IMR-90 (cell line): ENCODE data around the gene CUTA.
"Not testable (repeated sequence)": the region's sequence is repeated elsewhere in the genome, so short reads cannot be mapped to it uniquely, and the experiment has no call there.

ENCODE experiments used
- RAD21 ChIP-seq: IDR thresholded peaks from 2 replicates; pipeline ENCODE4 v1.6.1; 2012; ENCODE audit warnings: low read length, improper control_type of control experiment
- TF ChIP-seq, protein P1 (sequence below): conservative IDR thresholded peaks from 2 replicates; pipeline ENCODE4 v1.5.1; 2012; ENCODE audit warnings: mild to moderate bottlenecking, low read depth, low read length, improper control_type of control experiment

GRCh38 chr6:33379184-33379583, 38.7 kb downstream of the CUTA start:
- TF ChIP-seq, protein P1, sequence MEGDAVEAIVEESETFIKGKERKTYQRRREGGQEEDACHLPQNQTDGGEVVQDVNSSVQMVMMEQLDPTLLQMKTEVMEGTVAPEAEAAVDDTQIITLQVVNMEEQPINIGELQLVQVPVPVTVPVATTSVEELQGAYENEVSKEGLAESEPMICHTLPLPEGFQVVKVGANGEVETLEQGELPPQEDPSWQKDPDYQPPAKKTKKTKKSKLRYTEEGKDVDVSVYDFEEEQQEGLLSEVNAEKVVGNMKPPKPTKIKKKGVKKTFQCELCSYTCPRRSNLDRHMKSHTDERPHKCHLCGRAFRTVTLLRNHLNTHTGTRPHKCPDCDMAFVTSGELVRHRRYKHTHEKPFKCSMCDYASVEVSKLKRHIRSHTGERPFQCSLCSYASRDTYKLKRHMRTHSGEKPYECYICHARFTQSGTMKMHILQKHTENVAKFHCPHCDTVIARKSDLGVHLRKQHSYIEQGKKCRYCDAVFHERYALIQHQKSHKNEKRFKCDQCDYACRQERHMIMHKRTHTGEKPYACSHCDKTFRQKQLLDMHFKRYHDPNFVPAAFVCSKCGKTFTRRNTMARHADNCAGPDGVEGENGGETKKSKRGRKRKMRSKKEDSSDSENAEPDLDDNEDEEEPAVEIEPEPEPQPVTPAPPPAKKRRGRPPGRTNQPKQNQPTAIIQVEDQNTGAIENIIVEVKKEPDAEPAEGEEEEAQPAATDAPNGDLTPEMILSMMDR, result not testable (repeated sequence)
- not testable (repeated sequence) for TF ChIP-seq RAD21
